ENCODE results near the gene ZNF516. TPM values are rescaled to one million over a fixed set of nuclear protein-coding genes. Genes with fewer than 3 reads are reported as not detected.

Gene ZNF516
- total RNA-seq, 2 experiments from 2014 or later: 2.5 to 3.3 TPM

DNA sequence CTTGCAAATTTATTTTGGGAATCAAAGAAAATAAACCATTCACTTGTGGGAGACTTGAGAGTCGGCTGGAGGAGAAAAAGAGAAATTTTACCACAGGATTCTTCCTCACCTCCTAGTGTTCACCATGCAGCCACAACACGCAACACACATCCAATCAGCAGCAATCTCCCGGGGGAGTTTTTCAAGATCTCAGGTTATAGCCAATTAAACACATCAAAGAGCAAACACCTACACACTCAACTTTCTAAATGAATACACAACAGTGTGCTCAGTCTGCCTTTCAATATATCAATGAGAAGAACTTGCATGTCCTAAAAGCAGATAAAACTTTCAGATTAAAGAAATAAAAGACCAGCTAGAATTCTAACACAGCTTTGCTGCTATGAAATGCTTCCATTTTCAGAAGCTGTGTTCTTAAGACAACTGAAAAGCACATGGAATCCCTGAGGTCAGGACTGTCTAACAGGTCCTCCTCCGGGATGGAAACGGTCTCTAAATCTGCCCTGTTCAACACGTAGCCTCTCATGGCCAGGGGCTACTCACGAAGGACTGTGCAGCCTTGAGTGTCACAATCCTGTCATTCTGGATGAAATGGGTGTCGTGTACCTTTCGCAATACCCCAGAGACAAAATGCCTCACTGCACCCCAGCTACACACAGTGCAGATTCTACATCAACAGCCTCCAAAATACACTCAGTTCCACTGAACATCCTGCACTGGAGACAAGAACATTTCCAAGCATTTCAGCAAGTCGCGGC is 84.2 kb downstream of the ZNF516 start:
- ATAC-seq: no peak
- H3K9me3 Mint-ChIP-seq (ENCODE audit: insufficient read depth): no peaks in the 10 kb centered on the region
- DNase-seq: no peak
- ChIA-PET POLR2A (no interaction called here), CTCF (interaction anchor here (1.8 to 2.4 kb wide), 2 partner anchors 11 to 299 kb away, joined by 7 to 8 read pairs; no protein-coding TSS in a partner anchor)
- H3K27me3 Mint-ChIP-seq (ENCODE audit: low read depth): no peaks in the 10 kb centered on the region
- H3K36me3 Mint-ChIP-seq (ENCODE audit: low read depth): no peaks in the 10 kb centered on the region
- no peak overlapping the region for H3K4me3 Mint-ChIP-seq
- H3K4me1 Mint-ChIP-seq (ENCODE audit: low read depth): peaks cover 8% of the 10 kb centered on the region
- H3K27ac Mint-ChIP-seq: no peak overlapping the region

DNA sequence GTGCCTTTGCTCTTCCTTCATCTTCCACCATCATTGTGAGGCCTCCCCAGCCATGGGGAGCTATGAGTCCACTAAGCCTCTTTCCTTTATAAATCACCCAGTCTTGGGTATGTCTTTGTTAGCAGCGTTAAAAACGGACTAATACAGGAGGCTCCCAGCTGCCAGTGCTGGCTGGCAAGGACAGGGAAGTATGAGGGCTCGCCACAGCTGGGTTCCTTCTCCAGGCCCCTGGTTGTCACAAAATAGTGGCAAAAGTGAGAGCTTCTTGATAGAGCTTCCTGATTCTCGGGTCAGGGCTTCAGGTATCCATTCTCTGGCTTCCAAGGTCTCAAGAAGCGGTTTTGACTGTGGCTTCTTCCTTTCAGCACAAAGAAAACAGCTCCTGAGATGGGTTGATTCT is 85.0 kb downstream of the ZNF516 start:
- Mint-ChIP-seq H3K4me1 (ENCODE audit: low read depth) (peaks cover 8% of the 10 kb centered on the region), H3K27ac (no peak overlapping the region), H3K9me3 (ENCODE audit: insufficient read depth) (no peaks in the 10 kb centered on the region), H3K27me3 (ENCODE audit: low read depth) (no peaks in the 10 kb centered on the region), H3K4me3 (no peak overlapping the region), H3K36me3 (ENCODE audit: low read depth) (no peaks in the 10 kb centered on the region)
- ATAC-seq (no peak), DNase-seq (no peak)
- CTCF ChIA-PET: interaction anchor here (1.8 to 2.4 kb wide), 2 partner anchors 11 to 300 kb away, joined by 7 to 8 read pairs; no protein-coding TSS in a partner anchor
- POLR2A ChIA-PET: no interaction called here

DNA sequence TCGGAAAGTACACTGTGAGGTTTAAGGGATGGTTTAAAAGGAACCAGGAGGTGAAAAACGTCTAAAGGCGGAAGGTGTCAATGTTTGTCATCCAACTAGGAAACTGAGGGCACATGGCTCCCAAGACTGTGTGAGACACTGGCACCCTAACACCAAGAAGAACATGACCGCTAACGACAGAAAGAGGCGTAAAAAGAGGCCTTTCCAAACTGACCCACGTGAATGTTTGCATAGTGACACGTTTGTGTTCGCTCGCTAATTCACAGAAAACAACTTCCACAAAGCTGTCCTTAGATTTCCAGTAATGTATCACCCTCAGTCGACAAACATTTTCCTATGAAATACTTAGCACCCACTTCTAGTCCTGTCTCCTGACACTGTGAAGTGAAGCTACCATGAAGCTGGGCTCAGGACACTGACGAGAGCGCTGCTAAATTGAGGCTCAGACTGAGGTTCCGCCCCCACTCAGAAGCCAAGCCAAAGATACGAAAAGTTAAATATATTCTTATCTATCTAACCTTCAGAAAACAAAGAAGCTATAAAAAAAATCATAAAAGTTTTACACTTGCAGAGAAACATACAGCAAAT is 86.5 kb downstream of the ZNF516 start:
- Mint-ChIP-seq H3K4me1 (ENCODE audit: low read depth) (peaks cover 8% of the 10 kb centered on the region), H3K9me3 (ENCODE audit: insufficient read depth) (no peaks in the 10 kb centered on the region), H3K27me3 (ENCODE audit: low read depth) (no peaks in the 10 kb centered on the region), H3K27ac (no peak overlapping the region), H3K36me3 (ENCODE audit: low read depth) (no peaks in the 10 kb centered on the region), H3K4me3 (no peak overlapping the region)
- ATAC-seq (no peak), DNase-seq (no peak)
- CTCF ChIA-PET: interaction anchor here (0.8 to 2.4 kb wide), 4 partner anchors 10 to 301 kb away, joined by 3 to 8 read pairs (median 4); no protein-coding TSS in a partner anchor
- POLR2A ChIA-PET: no interaction called here

DNA sequence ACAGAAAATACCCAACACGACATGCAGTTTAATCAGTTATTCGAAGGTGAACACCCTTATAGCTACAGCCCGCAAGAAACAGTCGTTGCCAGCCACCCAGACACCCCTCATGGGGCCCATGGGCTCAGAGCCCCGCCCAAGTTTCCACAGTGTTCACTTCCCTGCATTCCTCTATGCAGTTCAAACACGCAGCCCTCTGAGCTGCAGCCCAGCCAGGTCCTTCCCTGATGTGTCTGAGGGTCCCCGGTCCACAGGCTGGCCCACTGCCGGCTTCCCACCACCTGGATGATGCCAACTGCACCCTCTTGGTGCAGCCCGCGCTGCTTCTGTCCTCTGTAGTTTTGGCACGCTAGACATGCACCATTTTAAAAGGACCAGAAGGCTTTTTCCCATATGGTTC is 87.4 kb downstream of the ZNF516 start:
- Mint-ChIP-seq H3K4me1 (ENCODE audit: low read depth) (peaks cover 8% of the 10 kb centered on the region), H3K27me3 (ENCODE audit: low read depth) (no peaks in the 10 kb centered on the region), H3K27ac (no peak overlapping the region), H3K9me3 (ENCODE audit: insufficient read depth) (no peaks in the 10 kb centered on the region), H3K4me3 (no peak overlapping the region), H3K36me3 (ENCODE audit: low read depth) (no peaks in the 10 kb centered on the region)
- ChIA-PET POLR2A (no interaction called here), CTCF (interaction anchor here (1.8 kb wide), 1 partner anchor 9 kb away, joined by 4 read pairs; no protein-coding TSS in a partner anchor)
- DNase-seq (no peak), ATAC-seq (no peak)

DNA sequence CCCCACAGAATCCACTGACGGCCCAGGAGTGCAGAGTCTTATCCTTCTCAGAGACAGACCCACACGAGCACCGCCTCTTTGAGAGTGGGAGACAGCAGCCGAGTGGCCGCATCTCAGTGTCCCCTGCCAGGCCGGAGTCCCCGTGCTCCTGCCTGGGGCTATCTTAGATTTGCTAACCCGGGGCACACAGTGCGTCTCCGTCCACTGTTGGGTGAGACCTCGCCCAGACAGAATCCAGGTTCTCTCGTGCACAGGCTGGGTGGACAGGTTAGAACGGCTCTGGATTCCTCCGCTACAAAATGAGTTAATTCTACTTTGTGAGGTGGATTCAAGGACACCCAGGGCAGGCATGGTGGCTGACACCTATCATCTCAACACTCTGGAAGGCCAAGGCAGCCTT is 88.3 kb downstream of the ZNF516 start:
- ATAC-seq (no peak), DNase-seq (no peak)
- H3K4me3 Mint-ChIP-seq: no peak overlapping the region
- peaks cover 8% of the 10 kb centered on the region for H3K4me1 Mint-ChIP-seq (ENCODE audit: low read depth)
- no peaks in the 10 kb centered on the region for H3K36me3 Mint-ChIP-seq (ENCODE audit: low read depth)
- POLR2A ChIA-PET: no interaction called here
- no peaks in the 10 kb centered on the region for H3K27me3 Mint-ChIP-seq (ENCODE audit: low read depth)
- no peaks in the 10 kb centered on the region for H3K9me3 Mint-ChIP-seq (ENCODE audit: insufficient read depth)
- no peak overlapping the region for H3K27ac Mint-ChIP-seq
- CTCF ChIA-PET: no interaction called here

DNA sequence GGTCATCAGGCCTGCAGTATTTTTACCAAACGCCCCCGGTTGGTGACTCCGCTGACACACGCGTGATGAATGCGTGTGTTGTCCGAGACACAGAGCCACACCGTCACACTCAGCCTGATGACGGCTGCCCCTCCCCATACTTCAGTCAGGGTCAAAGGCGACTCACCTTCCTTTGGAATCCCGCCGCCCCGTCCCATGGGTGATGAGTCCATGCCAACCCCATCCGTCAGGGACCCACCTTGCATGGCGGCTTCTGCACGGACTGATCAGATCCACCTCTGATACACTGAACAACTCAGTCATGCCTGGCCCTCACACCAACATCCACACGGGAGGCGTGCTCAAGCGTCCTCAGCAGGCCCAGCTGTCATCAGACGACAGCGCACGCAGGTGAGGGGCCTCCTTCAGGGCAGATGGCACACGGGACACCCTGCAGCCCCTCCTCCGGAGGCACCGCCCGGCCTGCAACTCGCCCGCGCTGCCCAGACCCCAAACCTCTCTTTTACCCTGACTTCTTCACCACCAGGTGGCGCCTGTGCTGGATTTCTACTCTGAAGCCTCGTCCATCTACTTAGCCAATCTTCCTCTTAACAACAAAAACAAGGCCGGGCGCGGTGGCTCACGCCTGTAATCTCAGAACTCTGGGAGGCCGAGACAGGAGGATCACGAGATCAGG is 89.2 kb downstream of the ZNF516 start:
- no peak for ATAC-seq
- no peak overlapping the region for H3K27ac Mint-ChIP-seq
- no peaks in the 10 kb centered on the region for H3K27me3 Mint-ChIP-seq (ENCODE audit: low read depth)
- ChIA-PET POLR2A (no interaction called here), CTCF (interaction anchor here (0.5 to 0.8 kb wide), 2 partner anchors 10 to 304 kb away, joined by 3 read pairs; no protein-coding TSS in a partner anchor)
- no peak overlapping the region for H3K4me3 Mint-ChIP-seq
- peaks cover 6% of the 10 kb centered on the region for H3K4me1 Mint-ChIP-seq (ENCODE audit: low read depth)
- H3K36me3 Mint-ChIP-seq (ENCODE audit: low read depth): no peaks in the 10 kb centered on the region
- DNase-seq: peak; percentile 62
- H3K9me3 Mint-ChIP-seq (ENCODE audit: insufficient read depth): no peaks in the 10 kb centered on the region

DNA sequence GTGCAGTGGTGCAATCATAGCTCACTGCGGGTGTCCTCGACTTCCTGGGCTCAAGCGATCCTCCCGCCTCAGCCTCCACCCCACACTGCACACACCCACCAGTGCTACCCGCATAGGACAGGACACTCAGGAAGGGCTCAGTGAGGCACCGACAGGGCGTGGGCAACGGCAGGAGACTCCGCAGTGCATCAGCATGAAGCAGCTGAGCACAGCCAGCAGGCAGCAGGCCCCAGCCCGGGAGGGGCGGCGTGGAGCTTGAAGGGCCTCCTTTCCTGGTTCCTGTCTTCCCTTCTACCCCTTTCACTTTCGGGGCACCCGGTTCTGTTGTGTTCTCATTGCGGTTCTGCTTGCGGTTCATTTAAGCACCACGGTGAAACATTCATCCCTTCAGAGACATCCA is 89.8 kb downstream of the ZNF516 start:
- Mint-ChIP-seq H3K27ac (no peak overlapping the region), H3K36me3 (ENCODE audit: low read depth) (no peaks in the 10 kb centered on the region), H3K9me3 (ENCODE audit: insufficient read depth) (no peaks in the 10 kb centered on the region), H3K27me3 (ENCODE audit: low read depth) (no peaks in the 10 kb centered on the region), H3K4me3 (no peak overlapping the region), H3K4me1 (ENCODE audit: low read depth) (peaks cover under 1% of the 10 kb centered on the region)
- DNase-seq: no peak
- ATAC-seq: no peak
- ChIA-PET CTCF (interaction anchor here (0.5 to 0.8 kb wide), 2 partner anchors 11 to 305 kb away, joined by 3 read pairs; no protein-coding TSS in a partner anchor), POLR2A (interaction anchor here (0.6 kb wide), 1 partner anchor 1068 kb away, joined by 4 read pairs; no protein-coding TSS in a partner anchor)

DNA sequence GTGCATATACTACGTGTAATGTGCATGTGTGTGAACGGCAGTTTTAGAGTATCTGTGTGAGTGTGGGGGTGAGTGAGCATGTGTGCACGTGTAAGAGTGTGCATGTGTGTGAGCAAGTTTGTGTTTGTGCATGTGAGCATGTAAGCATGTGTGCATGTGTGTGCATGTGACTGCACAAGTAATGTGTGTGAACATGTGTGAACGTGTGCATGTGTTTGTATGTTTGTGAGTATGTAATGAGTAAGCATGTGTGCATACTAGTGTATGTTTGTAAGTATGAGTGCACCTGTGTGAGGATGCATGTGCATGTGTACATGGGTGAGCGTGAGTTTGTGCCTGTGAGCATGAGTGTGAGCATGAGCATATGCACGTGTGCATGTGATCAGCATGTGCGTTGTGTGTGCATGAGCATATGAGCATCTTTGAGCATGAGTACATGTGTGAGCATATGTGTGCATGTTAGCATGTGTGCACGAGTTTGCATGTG is 90.7 kb downstream of the ZNF516 start:
- Mint-ChIP-seq H3K27ac (no peak overlapping the region), H3K36me3 (ENCODE audit: low read depth) (no peaks in the 10 kb centered on the region), H3K4me3 (no peak overlapping the region), H3K27me3 (ENCODE audit: low read depth) (no peaks in the 10 kb centered on the region), H3K4me1 (ENCODE audit: low read depth) (no peaks in the 10 kb centered on the region), H3K9me3 (ENCODE audit: insufficient read depth) (no peaks in the 10 kb centered on the region)
- ATAC-seq (no peak), DNase-seq (no peak)
- ChIA-PET CTCF (no interaction called here), POLR2A (no interaction called here)

DNA sequence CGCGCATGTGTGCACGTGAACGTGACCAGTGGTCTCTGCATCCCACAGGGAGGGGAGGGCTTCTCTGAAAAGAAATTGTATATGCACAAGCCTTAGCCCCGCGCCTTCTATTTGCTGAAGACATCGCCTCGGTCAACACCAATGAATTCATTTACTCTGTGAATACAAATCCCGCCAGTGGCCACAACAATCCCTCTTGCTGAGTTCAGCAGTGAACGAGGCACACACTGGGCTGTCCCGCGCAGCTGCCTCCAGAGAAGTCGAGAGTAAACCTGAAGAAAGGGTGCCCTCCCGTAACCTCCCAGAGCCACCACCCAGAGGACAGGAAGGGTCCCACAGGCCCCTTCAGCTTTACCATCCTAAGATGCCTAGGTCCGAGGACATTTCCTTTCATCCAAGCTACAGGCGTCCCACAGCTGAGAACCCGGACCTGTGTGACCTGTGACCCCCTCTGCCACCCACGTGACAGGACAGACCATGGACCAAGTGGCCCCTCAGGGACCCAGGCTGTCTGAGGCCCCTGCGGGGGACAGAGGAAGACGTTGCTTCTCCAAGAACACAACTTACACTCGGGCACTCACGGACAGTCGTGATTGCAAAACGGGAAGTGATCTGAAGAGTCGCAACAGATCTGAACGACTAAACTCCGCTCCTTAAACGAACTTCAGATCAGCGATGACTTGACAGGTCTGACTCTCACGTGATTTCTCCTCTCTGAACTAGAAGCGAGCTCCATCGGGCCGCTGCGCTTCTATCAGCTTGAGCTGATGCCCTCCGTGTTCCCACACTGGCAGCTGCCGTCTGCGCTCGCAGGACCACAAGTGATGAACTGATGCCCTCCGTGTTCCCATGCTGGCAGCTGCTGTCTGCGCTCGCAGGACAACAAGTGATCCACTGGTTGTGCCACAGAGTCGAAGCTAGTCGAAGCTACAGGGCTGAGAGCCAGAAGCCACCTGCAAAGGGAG is 92.7 kb downstream of the ZNF516 start:
- no peak for DNase-seq
- CTCF ChIA-PET: no interaction called here
- Mint-ChIP-seq H3K4me3 (no peak overlapping the region), H3K4me1 (ENCODE audit: low read depth) (no peaks in the 10 kb centered on the region), H3K36me3 (ENCODE audit: low read depth) (no peaks in the 10 kb centered on the region), H3K9me3 (ENCODE audit: insufficient read depth) (no peaks in the 10 kb centered on the region), H3K27me3 (ENCODE audit: low read depth) (no peaks in the 10 kb centered on the region), H3K27ac (no peak overlapping the region)
- POLR2A ChIA-PET: no interaction called here
- no peak for ATAC-seq

DNA sequence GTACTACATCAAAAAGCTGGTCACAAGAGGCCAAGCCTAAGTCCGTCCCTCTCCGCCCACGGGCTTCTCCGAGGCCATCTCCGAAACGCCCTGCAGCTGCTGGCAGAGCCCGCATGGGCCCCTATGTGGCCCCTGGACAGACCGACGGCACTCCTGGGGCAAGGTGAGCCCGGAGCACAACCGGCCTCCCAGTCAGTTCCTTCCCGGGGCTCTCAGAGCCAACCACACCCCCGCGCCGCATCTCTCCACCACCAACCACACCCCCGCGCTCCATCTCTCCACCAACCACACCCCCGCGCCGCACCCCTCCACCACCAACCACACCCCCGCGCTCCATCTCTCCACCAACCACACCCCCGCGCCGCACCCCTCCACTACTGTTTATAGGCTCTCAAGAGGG is 93.5 kb downstream of the ZNF516 start:
- DNase-seq: no peak
- Mint-ChIP-seq H3K4me3 (no peak overlapping the region), H3K9me3 (ENCODE audit: insufficient read depth) (no peaks in the 10 kb centered on the region), H3K36me3 (ENCODE audit: low read depth) (no peaks in the 10 kb centered on the region), H3K4me1 (ENCODE audit: low read depth) (peaks cover 2% of the 10 kb centered on the region), H3K27ac (no peak overlapping the region), H3K27me3 (ENCODE audit: low read depth) (peaks cover 5% of the 10 kb centered on the region)
- ChIA-PET CTCF (interaction anchor here (1.3 kb wide), 1 partner anchor 402 kb away, joined by 3 read pairs; no protein-coding TSS in a partner anchor), POLR2A (no interaction called here)
- ATAC-seq: no peak
